Breast epithelium (tissue), 3 donors: ENCODE data around the gene ADGRL3.

Experiments
- POLR2AphosphoS5 ChIP-seq, 3 donors: sonication (generic); formaldehyde crosslinking; IDR thresholded peaks; one replicate each; pipeline ENCODE4 v1.6.1; 2017; ENCODE audit warnings: antibody characterized with exemption in 3 of 3
- TF ChIP-seq, protein P1 (sequence below), 3 donors: fragments of 450-650 bp; IDR thresholded peaks; one replicate each; pipeline ENCODE4 v1.5.1; 2016 to 2017; ENCODE audit warnings: antibody characterized with exemption in 3 of 3, mild to moderate bottlenecking in 3 of 3, moderate library complexity in 3 of 3

DNA sequence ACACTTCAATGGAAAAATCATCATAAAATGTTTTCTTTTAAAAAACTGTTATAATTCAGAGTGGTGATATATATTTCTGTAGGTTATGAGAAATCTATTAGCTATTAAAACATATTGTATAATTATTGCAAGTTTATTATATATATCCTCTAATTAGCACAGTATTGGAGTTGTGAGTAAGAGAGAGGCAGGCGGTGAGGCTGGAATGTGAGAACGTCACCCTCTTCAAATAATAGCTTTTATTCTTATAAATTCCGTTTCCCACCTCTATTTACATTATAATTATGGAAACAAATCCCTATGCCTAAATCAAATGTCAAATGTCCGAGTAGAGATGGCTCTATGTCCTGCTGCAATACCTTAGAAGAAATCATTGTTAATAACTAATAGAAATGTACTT lies 292.9 kb downstream of the ADGRL3 start:
- TF ChIP-seq, protein P1, sequence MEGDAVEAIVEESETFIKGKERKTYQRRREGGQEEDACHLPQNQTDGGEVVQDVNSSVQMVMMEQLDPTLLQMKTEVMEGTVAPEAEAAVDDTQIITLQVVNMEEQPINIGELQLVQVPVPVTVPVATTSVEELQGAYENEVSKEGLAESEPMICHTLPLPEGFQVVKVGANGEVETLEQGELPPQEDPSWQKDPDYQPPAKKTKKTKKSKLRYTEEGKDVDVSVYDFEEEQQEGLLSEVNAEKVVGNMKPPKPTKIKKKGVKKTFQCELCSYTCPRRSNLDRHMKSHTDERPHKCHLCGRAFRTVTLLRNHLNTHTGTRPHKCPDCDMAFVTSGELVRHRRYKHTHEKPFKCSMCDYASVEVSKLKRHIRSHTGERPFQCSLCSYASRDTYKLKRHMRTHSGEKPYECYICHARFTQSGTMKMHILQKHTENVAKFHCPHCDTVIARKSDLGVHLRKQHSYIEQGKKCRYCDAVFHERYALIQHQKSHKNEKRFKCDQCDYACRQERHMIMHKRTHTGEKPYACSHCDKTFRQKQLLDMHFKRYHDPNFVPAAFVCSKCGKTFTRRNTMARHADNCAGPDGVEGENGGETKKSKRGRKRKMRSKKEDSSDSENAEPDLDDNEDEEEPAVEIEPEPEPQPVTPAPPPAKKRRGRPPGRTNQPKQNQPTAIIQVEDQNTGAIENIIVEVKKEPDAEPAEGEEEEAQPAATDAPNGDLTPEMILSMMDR (IDR thresholded peaks at IDR 0.05) = no peak
- no peak for TF ChIP-seq POLR2AphosphoS5 (IDR thresholded peaks at IDR 0.05)
